Measurements from ENCODE around the gene CELF2. TPM values are rescaled to one million over a fixed set of nuclear protein-coding genes. Genes with fewer than 3 reads are reported as not detected.

CELF2 gene
- total RNA-seq, 1 experiment from 2014 or later, result 28.7 TPM

GRCh38 chr10:11194859-11195586, 177.4 kb downstream of the CELF2 start:
- H3T11ph ChIP-seq (ENCODE audit: low read length), result no peak overlapping the region
- no CpG with 5 or more reads among the region's 8 CpGs for WGBS (ENCODE audit: extremely low coverage, insufficient read length, low lambda C conversion rate)
- 0 out of 7 replicates have a peak overlapping the region, but pooled peaks of 2 of the 3 experiments have one; percentile 1 to 2 for H3K27ac Mint-ChIP-seq

More at GRCh38 chr10:11194859-11195586, 177.4 kb downstream of the CELF2 start:
- Histone ChIP-seq H3K79me1 (ENCODE audit: insufficient read depth, low read depth, low read length, poor library complexity, severe bottlenecking) (no peaks in the 10 kb centered on the region), H2BK20ac (ENCODE audit: low read depth, low read length, poor library complexity, severe bottlenecking) (no peak overlapping the region), H2BK5ac (ENCODE audit: insufficient read length, low read length) (no peak overlapping the region), H2BK120ac (ENCODE audit: low read depth, low read length, poor library complexity, severe bottlenecking) (no peak overlapping the region), H4K8ac (replicated peaks; ENCODE audit: insufficient read length, low read depth, low read length) (no peak overlapping the region), H2AK5ac (ENCODE audit: insufficient read length, low read length) (no peak overlapping the region), H2BK12ac (ENCODE audit: insufficient read length, low read depth, low read length) (no peak overlapping the region), H3K23me2 (ENCODE audit: insufficient read length, low read depth, low read length, poor library complexity, severe bottlenecking) (no peaks in the 10 kb centered on the region), H3K4ac (ENCODE audit: low read depth, low read length) (no peak overlapping the region), H3K9me3 (ENCODE audit: control insufficient read depth, low read depth, low read length) (no peaks in the 10 kb centered on the region), H2BK15ac (ENCODE audit: low read depth, low read length) (no peak overlapping the region), H3K56ac (ENCODE audit: insufficient read length, low read depth, low read length) (no peak overlapping the region), H3K14ac (ENCODE audit: insufficient read depth, low read length) (no peak overlapping the region), H3K23ac (ENCODE audit: insufficient read length, low read depth, low read length) (no peak overlapping the region), H3K4me1 (ENCODE audit: insufficient read depth, low read length) (peaks cover 9% of the 10 kb centered on the region; the same call in 1 of the 2 replicates), H3K18ac (ENCODE audit: insufficient read length, low read depth, low read length) (no peak overlapping the region), H3K9ac (ENCODE audit: extremely low read depth, insufficient read length, low read length) (no peak overlapping the region), H3K27ac (ENCODE audit: insufficient read length, low read depth, low read length) (no peak overlapping the region), H3K27me3 (ENCODE audit: insufficient read depth, low read length) (no peaks in the 10 kb centered on the region), H4K5ac (ENCODE audit: insufficient read length, low read depth, low read length) (no peak overlapping the region), H4K20me1 (ENCODE audit: control insufficient read depth, insufficient read depth, insufficient read length) (no peaks in the 10 kb centered on the region), H3K4me2 (ENCODE audit: insufficient read depth, insufficient read length, low read length) (no peak overlapping the region), H4K91ac (ENCODE audit: insufficient read length, low read depth, low read length) (no peak overlapping the region), H2AFZ (ENCODE audit: low read length) (no peak overlapping the region), H3K79me2 (ENCODE audit: insufficient read depth, low read length) (no peaks in the 10 kb centered on the region)
- no peak for DNase-seq
- TF ChIP-seq CTCF (conservative IDR thresholded peaks at IDR 0.05), result no peak
- Mint-ChIP-seq H3K9me3 (no peaks in the 10 kb centered on the region), H3K4me3 (no peak overlapping the region), H3K4me1 (peaks cover 65 to 75% of the 10 kb centered on the region in 2 experiments), H3K27me3 (ENCODE audit: low read depth) (no peaks in the 10 kb centered on the region), H3K36me3 (ENCODE audit: insufficient read depth in 1 of 3, low read depth in 3 of 3) (peaks cover 0 to 12% (median 7%) of the 10 kb centered on the region in 3 experiments; a peak in 6 of 7 replicates)
